HG02981 (cell line): ENCODE measurements around the gene SOX10.
"Not testable (repeated sequence)": the region's sequence is repeated elsewhere in the genome, so short reads cannot be mapped to it uniquely, and the experiment has no call there.

ENCODE experiments used
- ATAC-seq: cut with Tn5 transposase; IDR thresholded peaks from one replicate; pipeline ENCODE4 v1.9.1; 2021; ENCODE audit warnings: mild to moderate bottlenecking, moderate library complexity; ENCODE audit not compliant: unreplicated experiment

SOX10 gene

GRCh38 chr22:37967637-37968451, 16.5 kb downstream of the SOX10 start:
- ATAC-seq: no peak

GRCh38 chr22:37967147-37967546, 17.2 kb downstream of the SOX10 start:
- ATAC-seq: no peak

DNA sequence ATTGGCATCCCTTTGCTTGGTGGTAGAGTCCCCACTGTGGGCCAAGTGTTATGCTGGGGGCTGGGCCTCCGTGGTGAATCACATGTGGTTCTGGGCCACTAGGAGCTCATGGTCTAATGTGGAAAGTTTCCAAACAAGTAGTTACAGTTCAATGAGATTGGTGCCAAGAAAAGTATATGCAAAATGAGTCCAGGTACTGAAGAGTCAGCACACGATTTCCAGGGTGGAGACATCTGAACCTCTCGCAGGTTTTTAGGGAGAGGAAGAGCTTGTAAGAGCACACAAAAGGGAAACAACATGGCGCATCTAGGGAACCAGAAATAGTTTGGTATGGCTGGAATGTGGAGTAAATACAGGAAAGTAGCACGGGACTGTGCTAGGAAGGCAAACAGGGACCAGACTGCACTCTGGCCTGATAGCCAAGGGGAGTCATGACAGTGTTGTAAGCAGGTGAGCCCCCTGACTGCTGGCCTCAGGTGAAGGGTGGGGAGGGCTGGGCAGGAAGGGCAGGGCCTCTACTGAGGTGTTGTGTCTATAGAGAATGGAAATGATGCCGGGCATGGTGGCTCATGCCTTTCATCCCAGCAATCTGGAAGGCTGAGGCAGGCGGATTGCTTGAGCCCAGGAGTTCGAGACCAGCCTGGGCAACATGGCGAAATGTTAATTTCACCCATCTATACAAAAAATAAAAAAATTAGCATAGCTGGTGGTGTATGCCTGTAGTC, 18.3 kb downstream of the SOX10 start:
- ATAC-seq: no peak

GRCh38 chr22:37961062-37961461, 23.3 kb downstream of the SOX10 start:
- ATAC-seq: no peak

DNA sequence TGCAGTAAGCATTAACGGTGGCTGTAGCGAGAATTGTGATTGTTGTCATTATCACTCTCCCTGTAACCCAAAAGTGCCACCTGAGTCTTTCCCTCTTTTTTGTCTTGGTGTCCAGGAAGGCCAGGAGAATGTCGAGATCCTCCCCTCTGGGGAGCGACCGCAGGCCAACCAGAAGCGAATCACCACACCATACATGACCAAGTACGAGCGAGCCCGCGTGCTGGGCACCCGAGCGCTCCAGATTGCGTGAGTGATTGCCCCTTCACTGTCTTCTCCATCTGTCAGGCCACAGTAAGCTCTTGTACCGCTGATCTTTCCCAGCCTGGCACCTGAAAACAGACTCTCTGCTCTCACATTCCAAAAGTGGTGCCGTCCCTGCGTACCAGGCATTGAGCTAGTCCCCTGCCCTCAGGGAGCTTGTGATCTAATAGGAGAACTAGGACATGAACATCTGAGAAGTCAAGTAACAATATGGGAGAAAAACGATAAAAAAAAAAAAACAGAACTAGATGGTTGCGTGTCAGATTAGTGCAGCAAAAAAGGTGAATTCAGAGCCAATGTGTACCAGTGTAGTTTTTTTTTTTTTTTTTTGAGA, 25.0 kb downstream of the SOX10 start:
- ATAC-seq: no peak

- ATAC-seq: no peak
Observed at GRCh38 chr22:37957232-37957631, 27.1 kb downstream of the SOX10 start.

DNA sequence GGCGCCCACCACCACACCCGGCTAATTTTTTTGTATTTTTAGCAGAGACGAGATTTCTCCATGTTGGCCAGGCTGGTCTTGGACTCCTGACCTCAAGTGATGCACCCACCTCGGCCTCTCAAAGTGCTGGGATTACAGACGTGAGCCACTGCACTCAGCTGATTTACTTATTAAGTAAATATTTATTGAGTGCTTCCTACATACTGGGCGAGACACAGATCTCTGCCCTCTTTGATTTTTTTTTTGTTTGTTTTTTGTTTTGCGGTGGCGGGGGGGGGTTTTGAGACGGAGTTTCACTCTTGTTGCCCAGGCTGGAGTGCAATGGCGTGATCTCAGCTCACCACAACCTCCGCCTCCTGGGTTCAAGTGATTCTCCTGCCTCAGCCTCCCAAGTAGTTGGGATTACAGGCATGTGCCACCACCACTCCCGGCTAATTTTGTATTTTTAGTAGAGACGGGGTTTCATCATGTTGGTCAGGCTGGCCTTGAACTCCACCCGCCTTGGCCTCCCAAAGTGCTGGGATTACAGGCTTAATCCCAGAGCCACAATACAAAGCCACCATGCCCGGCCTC, 28.4 kb downstream of the SOX10 start:
- not testable (repeated sequence) for ATAC-seq

DNA sequence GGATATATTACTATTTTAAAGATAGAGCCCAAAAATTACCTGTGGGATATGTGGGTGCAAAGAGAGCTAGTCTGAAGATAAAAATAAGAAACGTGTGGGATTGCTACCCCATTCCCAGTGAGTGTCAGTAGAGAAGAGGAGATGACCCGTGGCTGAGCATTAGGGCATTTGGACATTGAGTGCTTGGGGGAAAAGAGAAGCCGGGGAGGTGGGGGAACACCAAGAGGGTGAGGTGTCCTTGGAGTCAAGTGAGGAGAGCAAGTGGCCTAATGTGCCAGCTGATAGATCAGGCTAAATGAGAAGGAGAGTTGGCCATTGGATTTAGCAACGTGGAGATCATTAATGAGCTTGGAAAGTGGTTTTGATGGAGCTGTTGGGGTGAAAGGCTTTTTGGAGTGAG, 29.7 kb downstream of the SOX10 start:
- no peak for ATAC-seq

DNA sequence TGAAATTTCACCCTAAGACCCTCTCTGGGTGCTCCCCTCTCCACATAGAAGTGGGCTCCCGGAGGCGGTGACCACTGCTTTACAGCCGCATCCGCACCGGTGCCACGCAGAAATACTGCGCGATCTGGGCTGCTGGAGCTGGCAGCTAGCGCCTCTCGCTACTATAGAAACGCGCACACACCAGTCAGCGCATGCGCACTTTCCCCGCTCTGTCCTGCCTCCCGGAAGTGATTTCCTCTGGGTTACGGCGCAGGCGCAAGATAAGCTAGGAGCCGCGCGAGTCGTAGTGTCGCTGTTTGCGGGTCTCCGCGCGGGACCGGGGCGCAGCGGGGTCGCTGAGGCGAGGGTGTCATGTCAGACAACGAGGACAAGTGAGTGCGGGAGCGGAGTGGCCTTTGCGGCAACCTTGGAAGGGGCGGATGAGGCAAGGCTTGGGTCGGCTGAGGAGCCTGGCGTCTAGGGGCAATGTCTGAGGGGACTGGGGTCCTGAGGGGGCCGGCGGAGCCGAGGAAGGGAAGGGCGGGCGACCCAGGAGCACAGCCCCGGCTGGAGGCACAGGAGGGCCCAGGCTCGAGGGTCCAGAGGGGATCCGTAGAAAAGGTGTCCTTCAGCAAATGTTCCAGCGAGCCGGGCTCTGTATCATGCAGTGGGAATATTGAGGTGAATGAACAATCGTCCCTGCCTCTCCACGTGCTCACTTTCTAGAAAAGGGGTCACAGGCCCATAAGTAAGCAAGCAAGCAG, 30.7 kb downstream of the SOX10 start, which contains the start of the genes C22orf23 and POLR2F:
Gene C22orf23 (minus strand): TSS at position 165 of the 743 bp plus-strand sequence. CDS start 452 bp downstream, outside the sequence.
Gene POLR2F (plus strand): TSS at position 263 of the 743 bp plus-strand sequence. CDS start 89 bp downstream, at position 352.
- peak; percentile 87 for ATAC-seq

DNA sequence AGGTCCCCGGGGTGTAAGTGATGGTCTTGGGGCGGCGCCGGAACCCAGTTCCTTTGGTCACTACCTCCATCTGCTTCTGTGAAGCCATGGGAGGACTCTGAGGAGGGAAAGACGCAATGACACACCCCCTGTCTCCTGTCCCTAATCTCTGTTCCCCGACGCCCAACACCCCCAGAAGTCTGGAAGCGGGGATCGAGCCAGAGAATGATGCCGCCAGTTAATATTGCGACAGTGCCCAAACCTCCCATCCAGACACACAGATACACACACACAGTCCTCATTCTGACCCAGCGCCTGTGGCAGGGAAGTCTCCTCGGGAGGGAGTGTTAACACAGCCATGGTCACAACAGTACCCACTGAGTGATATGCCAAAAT, 31.3 kb downstream of the SOX10 start:
- ATAC-seq: no peak

GRCh38 chr22:37952629-37953028, 31.7 kb downstream of the SOX10 start:
- ATAC-seq: not testable (repeated sequence)

GRCh38 chr22:37951305-37951704, 33.0 kb downstream of the SOX10 start:
- no peak for ATAC-seq

DNA sequence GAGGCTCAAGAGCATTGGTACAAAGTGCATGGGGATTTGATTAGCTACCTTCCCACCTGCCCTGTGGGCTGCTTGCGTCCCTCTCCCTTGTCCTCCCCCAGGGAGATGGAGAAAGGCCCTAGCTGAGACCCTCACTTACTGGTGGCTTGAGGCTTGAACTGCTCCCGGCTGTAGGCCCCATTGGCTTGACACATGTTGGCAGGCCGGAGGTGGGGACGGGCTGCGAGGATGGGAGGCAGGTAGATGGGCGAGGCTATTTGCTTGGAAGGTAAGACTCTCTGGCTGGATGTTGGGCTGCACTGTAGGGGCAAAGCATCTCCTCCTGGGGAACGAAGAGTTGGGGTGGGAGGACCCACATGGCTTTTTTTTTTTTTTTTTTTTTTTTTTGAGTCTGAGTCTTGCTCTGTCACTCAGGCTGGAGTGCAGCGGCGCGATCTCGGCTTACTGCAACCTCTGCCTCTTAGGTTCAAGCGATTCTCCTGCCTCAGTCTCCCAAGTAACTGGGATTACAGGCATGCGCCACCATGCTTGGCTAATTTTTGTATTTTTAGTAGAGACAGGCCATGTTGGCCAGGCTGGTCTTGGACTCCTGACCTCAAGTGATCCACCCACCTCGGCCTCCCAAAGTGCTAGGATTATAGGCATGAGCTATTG, 37.1 kb downstream of the SOX10 start:
- not testable (repeated sequence) for ATAC-seq

GRCh38 chr22:37944423-37944822, 39.9 kb downstream of the SOX10 start:
- not testable (repeated sequence) for ATAC-seq

- ATAC-seq: no peak
Observed at GRCh38 chr22:37943825-37944198, 40.5 kb downstream of the SOX10 start.

GRCh38 chr22:37943136-37943824, 41.1 kb downstream of the SOX10 start:
- no peak for ATAC-seq

DNA sequence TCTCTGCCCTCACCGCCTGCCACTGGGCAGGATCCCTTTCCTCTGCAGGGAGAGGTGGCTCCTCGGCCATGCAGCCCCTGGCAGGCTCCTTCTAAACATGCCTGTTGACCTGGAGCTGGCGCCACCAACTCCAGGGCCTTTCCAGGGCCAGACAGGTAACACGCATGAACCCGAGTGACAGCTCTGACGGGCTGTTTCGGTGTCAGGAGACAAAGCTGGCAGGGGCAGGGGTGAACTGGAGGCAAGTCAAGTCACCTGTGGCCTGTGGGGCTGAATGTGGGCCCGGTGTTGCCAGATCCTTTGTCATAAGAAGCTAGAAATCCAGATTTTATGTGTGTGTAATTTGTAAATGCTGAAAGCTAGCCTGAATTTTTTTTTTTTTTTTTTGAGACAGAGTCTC, 42.2 kb downstream of the SOX10 start:
- ATAC-seq: no peak

DNA sequence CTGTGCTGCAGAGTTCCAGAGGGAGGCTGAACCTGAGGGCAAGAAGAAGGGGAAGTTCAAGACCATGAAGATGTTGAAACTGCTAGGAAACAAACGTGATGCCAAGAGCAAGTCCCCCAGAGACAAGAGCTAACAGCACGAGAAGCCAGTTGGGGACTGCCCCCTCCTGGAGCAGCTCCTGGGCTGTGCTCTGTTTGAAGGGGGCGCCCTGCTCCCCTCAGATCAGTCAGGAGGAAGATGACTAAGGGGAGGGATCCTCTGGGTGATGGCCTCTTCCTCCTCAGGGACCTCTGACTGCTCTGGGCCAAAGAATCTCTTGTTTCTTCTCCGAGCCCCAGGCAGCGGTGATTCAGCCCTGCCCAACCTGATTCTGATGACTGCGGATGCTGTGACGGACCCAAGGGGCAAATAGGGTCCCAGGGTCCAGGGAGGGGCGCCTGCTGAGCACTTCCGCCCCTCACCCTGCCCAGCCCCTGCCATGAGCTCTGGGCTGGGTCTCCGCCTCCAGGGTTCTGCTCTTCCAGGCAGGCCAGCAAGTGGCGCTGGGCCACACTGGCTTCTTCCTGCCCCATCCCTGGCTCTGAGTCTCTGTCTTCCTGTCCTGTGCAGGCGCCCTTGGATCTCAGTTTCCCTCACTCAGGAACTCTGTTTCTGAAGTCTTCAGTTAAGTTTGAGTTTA, 43.5 kb downstream of the SOX10 start:
- ATAC-seq: no peak
